Stimulated activated naive CD4-positive, alpha-beta T cell treated with Interleukin-2 at 50 U/mL for 16 hours (primary cell): ENCODE results near the gene CASP3.
A peak's percentile ranks its signal among the peaks of the same experiment; 100 is the strongest.

ENCODE experiments used
- DNase-seq: peaks from one replicate; lab custom pipeline; 2025; lab: John Stamatoyannopoulos, UW

CASP3 gene

GRCh38 chr4:184649026-184649970, at the start of gene CASP3, which contains the start of gene PRIMPOL:
TSS of gene CASP3 (minus strand) at chr4:184649447. CDS start at chr4:184638453, 10,994 bp downstream.
TSS of gene PRIMPOL (plus strand) at chr4:184649738. CDS start at chr4:184657141, 7,403 bp downstream.
- DNase-seq, result peak; percentile 95

DNA sequence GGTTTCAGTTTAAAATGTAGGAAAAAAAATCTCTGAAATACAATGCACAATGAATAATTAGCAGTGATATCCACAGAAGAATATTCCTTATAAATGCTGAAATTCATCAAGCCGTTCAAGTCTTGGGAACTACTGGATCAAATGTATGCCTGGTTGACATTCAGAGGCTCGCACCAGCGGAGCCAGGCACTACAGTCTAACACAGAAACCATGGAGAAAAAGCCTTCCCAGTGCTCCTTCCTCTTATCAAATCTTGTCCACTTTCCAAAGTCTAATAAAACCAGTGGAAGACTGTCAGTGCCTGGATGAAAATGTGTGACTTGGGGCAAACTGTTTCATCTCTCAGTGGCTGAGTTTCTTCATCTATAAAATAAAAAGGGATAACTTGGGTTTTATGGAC, 48.7 kb upstream of the CASP3 start:
- DNase-seq, result no peak

- no peak for DNase-seq
These were observed 46.1 kb upstream of the CASP3 start for GRCh38 chr4:184695178-184695896.

- no peak for DNase-seq
These were observed 45.2 kb upstream of the CASP3 start for GRCh38 chr4:184694412-184694956.

DNA sequence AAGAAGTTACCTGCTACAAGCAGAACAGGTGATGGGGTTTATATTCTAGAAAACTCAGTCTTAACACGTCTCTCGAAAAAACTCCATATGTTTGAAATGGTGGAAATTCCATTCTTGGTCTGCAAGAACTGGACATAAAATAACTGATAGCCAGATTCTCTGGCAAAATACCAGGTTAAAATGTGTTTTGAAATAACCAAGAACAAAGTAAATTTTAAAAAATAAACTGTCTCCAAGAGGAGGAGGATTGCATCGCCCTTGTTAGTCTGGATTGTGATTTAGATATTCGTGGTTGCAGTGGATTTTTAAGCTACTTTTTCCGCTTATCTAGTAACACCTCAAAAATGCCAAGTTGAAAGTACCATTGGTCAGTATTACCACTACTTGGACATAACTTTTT, 43.8 kb upstream of the CASP3 start:
- no peak for DNase-seq

- no peak for DNase-seq
These were observed 40.4 kb upstream of the CASP3 start for GRCh38 chr4:184689681-184690080.

DNA sequence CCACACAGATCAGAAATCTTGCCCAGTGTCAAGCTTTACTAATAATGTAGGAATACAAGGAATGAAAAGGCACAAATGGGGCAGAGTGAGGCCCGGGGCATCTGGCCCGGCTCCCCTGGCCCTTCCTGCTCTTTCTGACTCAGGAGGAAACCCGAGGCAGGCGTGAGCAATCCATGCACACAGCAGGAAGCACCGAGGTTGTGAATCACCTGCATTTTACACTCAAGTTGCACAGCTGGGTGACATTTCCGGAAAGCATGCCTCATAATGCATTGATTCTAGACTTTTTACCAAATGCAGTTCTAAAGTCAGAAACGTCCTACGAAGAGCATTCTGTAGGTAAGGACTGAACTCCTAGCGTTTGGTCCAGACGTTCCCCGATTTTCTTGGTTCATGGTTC, 39.2 kb upstream of the CASP3 start:
- DNase-seq, result no peak

- no peak for DNase-seq
These were observed 38.8 kb upstream of the CASP3 start for GRCh38 chr4:184688005-184688404.

DNA sequence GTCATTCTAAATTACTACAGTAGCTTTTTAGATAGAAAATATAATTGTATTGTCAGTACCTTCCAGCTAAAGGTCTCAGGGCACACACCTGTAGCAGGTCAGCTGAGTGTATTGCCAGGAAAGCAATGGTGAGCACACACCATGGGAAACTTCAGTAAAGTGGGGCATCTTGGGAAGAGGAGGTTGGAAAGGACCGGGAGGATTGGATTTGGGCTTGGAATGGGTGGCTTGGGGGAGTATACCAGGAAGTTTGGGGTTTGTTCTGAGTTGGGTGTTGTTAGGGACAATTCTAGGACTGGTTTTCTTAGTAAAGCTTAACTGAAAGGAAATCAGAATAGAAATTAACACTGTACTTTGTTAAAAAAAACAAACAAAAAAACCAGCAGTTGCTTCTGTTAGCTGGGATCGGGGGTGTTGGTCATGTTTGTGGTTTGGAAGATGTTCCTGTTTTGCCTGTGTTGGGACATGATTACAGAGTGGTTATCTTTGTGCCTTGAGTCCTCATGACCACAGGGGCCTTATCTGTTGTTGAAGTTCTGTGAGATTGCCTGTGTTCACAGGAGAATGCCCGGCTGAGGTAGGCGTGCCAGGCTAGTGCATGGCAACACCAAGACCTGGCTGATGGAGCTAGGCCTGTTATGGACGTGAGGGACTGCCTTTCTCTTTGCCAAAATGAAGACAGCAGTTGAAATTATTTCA, 35.4 kb upstream of the CASP3 start:
- DNase-seq, result no peak

DNA sequence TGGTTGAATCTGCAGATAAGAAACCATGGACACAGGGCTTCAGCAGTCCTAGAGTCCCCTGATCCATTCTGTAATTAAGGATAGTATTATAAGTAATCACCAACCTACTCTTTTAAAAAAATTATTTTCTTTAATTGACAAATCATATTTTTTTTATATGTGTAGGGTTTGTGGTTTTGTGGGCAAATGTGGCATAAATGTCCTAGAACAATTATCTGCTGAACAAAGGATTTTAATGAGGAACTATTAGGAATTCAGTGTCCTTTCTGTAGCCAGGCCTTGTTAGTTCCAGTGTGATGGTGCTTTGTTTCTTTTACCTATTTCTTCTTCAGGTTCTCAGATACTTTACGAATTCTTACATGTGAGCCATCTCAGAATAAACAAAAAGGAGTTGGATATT, 32.7 kb upstream of the CASP3 start:
- DNase-seq, result no peak

DNA sequence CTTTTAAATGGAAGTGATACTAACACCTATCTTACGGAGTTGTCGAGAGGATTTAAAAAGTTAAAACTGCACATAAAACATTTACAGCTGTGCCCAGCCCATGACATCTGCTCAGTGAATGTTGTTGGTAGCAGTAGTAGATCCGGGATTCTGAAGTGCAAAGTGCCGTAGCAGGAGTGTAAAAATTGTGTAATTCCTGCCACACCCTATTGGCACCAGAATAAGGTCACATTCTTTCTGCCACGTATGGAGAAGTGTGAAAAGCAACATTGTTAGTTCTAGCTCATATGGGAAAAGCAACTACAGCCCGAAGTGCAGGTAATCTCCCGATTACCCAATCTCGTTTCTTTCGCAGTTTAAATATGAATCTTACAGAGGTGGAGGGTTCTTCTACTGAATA, 31.5 kb upstream of the CASP3 start:
- no peak for DNase-seq

GRCh38 chr4:184675821-184676492, 26.7 kb upstream of the CASP3 start:
- no peak for DNase-seq

GRCh38 chr4:184675018-184675417, 25.8 kb upstream of the CASP3 start:
- DNase-seq, result no peak

DNA sequence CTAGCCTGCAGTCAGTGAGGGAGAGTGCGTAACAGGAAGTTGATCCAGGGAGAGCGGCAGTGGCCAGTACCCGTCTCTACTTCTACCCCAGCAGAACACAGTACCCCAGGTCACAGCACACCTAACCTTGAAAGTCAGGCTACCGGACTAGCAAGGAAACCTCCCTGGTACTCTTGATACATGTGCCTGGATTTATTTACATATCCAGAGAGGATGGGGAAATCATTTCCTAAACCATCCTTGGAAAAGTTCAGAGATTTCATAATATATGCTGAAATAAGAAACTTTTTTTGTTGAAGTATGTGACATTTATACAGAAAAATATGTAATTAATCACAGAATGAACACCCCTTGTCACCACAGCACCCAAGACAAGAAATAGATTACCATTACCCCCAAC, 24.8 kb upstream of the CASP3 start:
- no peak for DNase-seq

- no peak for DNase-seq
These were observed 23.5 kb upstream of the CASP3 start for GRCh38 chr4:184672741-184673140.

DNA sequence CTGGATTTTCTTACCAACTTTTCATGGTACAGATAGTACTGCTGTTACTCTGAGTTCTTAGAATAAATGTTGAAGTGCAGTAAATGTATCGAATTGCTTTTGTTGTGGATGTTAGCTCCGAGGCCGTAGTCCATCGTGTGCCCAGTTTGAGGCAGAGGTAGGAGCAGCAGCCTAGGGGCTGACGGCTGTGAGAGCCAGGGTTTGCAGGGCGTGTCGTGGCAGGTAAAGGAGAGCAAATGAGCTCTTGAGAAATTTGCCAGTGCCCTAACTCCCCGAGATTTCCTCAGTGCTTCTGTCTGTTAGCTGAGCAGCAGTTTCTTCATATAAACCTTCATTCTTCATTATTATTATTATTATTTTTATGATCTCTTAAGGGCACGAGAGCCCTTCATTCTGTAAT, 21.9 kb upstream of the CASP3 start:
- no peak for DNase-seq

- no peak for DNase-seq
These were observed 20.0 kb upstream of the CASP3 start for GRCh38 chr4:184669251-184669650.

DNA sequence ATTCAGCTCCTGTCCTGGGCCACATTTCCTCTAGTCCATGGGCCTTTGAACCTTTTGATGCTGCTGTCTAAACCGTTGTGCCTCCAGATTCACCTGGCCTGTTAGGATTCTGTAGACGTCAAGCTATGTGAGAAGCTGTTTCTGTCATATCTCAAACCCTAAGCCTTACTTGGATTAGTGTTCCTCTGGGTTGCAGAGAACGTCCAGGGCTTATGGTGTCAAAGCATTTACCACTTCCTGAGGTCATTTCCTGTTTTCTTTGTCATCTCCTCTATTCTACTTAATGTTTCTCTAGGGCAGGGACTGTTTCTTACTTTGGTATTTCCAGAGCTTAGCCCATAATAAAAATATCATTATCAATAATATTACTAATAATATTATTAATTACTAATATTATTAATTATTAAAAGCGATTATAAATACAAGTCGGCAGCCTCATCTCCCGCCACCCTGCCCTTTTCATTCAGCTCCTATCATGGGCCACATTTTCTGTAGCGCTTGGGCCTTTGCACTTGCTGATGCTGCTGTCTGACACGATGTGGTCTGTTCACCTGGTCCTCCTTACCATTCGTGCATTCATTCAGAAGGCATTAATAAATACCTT, 19.4 kb upstream of the CASP3 start:
- no peak for DNase-seq

- no peak for DNase-seq
These were observed 18.8 kb upstream of the CASP3 start for GRCh38 chr4:184668096-184668495.

DNA sequence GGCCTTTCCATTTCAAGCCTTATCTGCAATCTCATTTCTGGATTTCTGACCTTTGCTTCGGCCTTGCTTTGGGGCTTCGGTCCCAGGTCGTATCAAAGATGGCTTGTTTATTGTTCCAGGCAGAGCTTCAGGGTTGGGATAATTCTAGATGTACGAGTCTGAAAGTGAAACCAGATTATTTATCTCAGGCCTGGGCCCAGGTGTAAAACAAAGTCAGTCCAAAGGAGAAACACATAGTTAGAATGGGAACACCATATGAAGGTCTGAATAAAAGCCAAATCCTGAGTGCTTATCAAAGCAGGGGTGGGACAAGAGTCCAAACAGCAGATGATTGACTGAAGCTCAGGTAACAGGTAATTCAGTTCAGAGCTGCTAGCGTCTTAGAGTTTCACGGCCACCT, 17.4 kb upstream of the CASP3 start:
- no peak for DNase-seq
